Sigmoid colon (tissue), 7 donors: Measurements from ENCODE around the gene RPP25L. TPM values are rescaled to one million over a fixed set of nuclear protein-coding genes. Genes with fewer than 3 reads are reported as not detected.

ENCODE experiments used
- DNase-seq: peaks from one replicate; pipeline ENCODE4 v3.0.0-alpha.2; 2019
- H3K27ac ChIP-seq, 4 donors: fragments of 200-600 bp; sonication (generic); one replicate each; pipeline ENCODE4 v1.5.1; 2016 to 2019; ENCODE audit warnings: mild to moderate bottlenecking in 1 of 4
- H3K27me3 ChIP-seq, 3 donors: fragments of 200-600 bp; sonication (generic); one replicate each; pipeline ENCODE4 v1.5.1; 2019; ENCODE audit warnings: mild to moderate bottlenecking in 1 of 3
- H3K36me3 ChIP-seq, 4 donors: fragments of 200-600 bp; sonication (generic); one replicate each; pipeline ENCODE4 v1.5.1; 2016 to 2019
- H3K4me1 ChIP-seq, 4 donors: fragments of 200-600 bp; sonication (generic); one replicate each; pipeline ENCODE4 v1.5.1; 2017 to 2019
- H3K4me3 ChIP-seq, 4 donors: fragments of 200-600 bp; sonication (generic); one replicate each; pipeline ENCODE4 v1.5.1; 2017 to 2019; ENCODE audit warnings: mild to moderate bottlenecking in 2 of 4, moderate library complexity in 1 of 4
- H3K9me3 ChIP-seq, 4 donors: fragments of 200-600 bp in 3 of 4; sonication (generic) in 3 of 4; one replicate each; pipeline versions ENCODE4 v1.5.1 to v1.6.1; 2013 to 2019
- CTCF ChIP-seq, 4 experiments: fragments of 450-650 bp in 3 of 4; fragments of 200-600 bp in 1 of 4; IDR thresholded peaks; one replicate each; pipeline ENCODE4 v1.5.1; 2016 to 2019; ENCODE audit warnings: antibody characterized with exemption in 4 of 4, mild to moderate bottlenecking in 3 of 4, moderate library complexity in 2 of 4
- EP300 ChIP-seq, 4 donors: sonication (generic); formaldehyde crosslinking; IDR thresholded peaks; one replicate each; pipeline ENCODE4 v1.6.1; 2017; ENCODE audit warnings: antibody characterized with exemption in 4 of 4
- POLR2A ChIP-seq, 2 donors: fragments of 450-650 bp; IDR thresholded peaks; one replicate each; pipeline ENCODE4 v1.6.1; 2016; ENCODE audit warnings: antibody characterized with exemption in 2 of 2, mild to moderate bottlenecking in 2 of 2, moderate library complexity in 2 of 2
- POLR2AphosphoS5 ChIP-seq, 4 donors: sonication (generic); formaldehyde crosslinking; IDR thresholded peaks; one replicate each; pipeline ENCODE4 v1.6.1; 2017; ENCODE audit warnings: antibody characterized with exemption in 4 of 4
- WGBS, 2 donors: extraction: QIAGEN DNeasy Blood & Tissue Kit; methylation state at CpG; one replicate each; pipeline ENCODE4 v1.1.7; 2013; 5-methylcytosine and 5-hydroxymethylcytosine counted together
- intact Hi-C: fragments of 100-400 bp; cut with DNase I; formaldehyde crosslinking; loops from one replicate; pipeline ENCODE4 v1.15.1; 2023
- polyA plus RNA-seq, 3 donors: library from polyadenylated mRNA; stranded (reverse); fragments of 200-250 nt; gene quantifications; one replicate each; pipeline ENCODE4 v1.2.3, GENCODE V29; 2013
- total RNA-seq, 4 donors: library from RNA; depleted of rRNA; stranded (reverse); fragments of >200 nt; gene quantifications; one replicate each; pipeline ENCODE4 v1.1.0, GENCODE V29; 2016
- donor health status: healthy with polysubstance abuse.
- donor health status: Bipolar disorder and iron deficiency.
- donor health status: healthy.

The RPP25L gene
- total and polyA plus RNA-seq, 7 donors, result 23.3 to 72.1 (median 44.3) TPM

- H3K4me1 ChIP-seq, result peaks cover 0 to 80% (median 69%) of the 10 kb centered on the region in 4 donors
- H3K27me3 ChIP-seq, result no peaks in the 10 kb centered on the region
- peak; percentile 97 for DNase-seq
- intact Hi-C loops, result loop anchor here (5.0 kb wide), 1 partner anchor 340 kb away; no protein-coding TSS in a partner anchor
- peak in 1 of 2 donors; percentile 47 for TF ChIP-seq POLR2A (IDR thresholded peaks at IDR 0.05)
- peak; percentile 41 to 84 (median 74) for TF ChIP-seq POLR2AphosphoS5 (IDR thresholded peaks at IDR 0.05)
- no peak for TF ChIP-seq CTCF (IDR thresholded peaks at IDR 0.05)
- WGBS, 2 donors, result 6 to 28% methylated on average over 24 of the region's 24 CpGs
- H3K4me3 ChIP-seq, result peak within 1 kb of the TSS; percentile 43 to 56 (median 50)
- H3K9me3 ChIP-seq, result no peaks in the 10 kb centered on the region
- H3K27ac ChIP-seq, result peak within 1 kb of the TSS; percentile 83 to 91 (median 88)
- peaks cover 5 to 29% (median 14%) of the 10 kb centered on the region in 4 donors for H3K36me3 ChIP-seq
Measured at GRCh38 chr9:34651876-34652601, 40.1 kb upstream of the RPP25L start, which contains the start of gene IL11RA. Gene IL11RA, plus strand, starts transcription at chr9:34652185. Its CDS starts 3,033 bp downstream, at chr9:34655218.

- Histone ChIP-seq H3K36me3 (peaks cover 5 to 29% (median 14%) of the 10 kb centered on the region in 4 donors), H3K27me3 (no peaks in the 10 kb centered on the region), H3K4me3 (peak overlapping the region; percentile 43 to 56 (median 50)), H3K9me3 (no peaks in the 10 kb centered on the region), H3K27ac (peak overlapping the region; percentile 83 to 91 (median 88)), H3K4me1 (peaks cover 0 to 80% (median 70%) of the 10 kb centered on the region in 4 donors)
- peak; percentile 81 for DNase-seq
- intact Hi-C loops, result loop anchor here (5.0 kb wide), 1 partner anchor 341 kb away; no protein-coding TSS in a partner anchor
- WGBS, 2 donors, result 42 to 66% methylated on average over 4 of the region's 4 CpGs
- no peak for TF ChIP-seq CTCF (IDR thresholded peaks at IDR 0.05)
- no peak for TF ChIP-seq EP300 (IDR thresholded peaks at IDR 0.05)
- no peak for TF ChIP-seq POLR2AphosphoS5 (IDR thresholded peaks at IDR 0.05)
- no peak for TF ChIP-seq POLR2A (IDR thresholded peaks at IDR 0.05)
Measured at GRCh38 chr9:34651321-34651720, 39.4 kb upstream of the RPP25L start.

DNA sequence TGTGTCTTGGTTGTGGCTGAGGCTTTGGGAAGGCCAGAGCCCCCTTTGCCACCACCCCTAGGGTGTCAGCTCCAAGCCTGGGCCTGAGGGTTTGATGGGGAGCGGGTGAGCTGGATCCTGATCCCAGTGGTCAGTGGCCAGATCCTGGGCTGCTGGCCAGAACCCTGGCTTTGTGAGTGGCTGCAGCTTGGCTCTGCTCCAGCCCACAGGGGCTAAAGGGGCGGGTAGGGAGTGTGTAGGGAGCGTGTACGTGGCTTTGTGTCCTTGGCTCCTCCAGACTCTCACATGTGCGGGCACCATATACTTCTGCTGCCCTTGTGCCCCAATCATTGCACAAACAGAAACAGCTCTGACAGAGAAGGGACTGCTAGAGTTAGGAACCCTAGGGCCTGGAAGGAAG lies 38.9 kb upstream of the RPP25L start:
- Histone ChIP-seq H3K4me1 (peaks cover 0 to 80% (median 75%) of the 10 kb centered on the region in 4 donors), H3K27me3 (no peaks in the 10 kb centered on the region), H3K27ac (peak overlapping the region; percentile 83 to 91 (median 88)), H3K9me3 (no peaks in the 10 kb centered on the region), H3K36me3 (peaks cover 5 to 29% (median 14%) of the 10 kb centered on the region in 4 donors), H3K4me3 (no peak overlapping the region)
- no peak for DNase-seq
- intact Hi-C loops, result loop anchor here (5.0 kb wide), 1 partner anchor 341 kb away; no protein-coding TSS in a partner anchor
- 86 to 87% methylated on average over 5 of the region's 5 CpGs for WGBS, 2 donors
- no peak for TF ChIP-seq EP300 (IDR thresholded peaks at IDR 0.05)
- no peak for TF ChIP-seq POLR2AphosphoS5 (IDR thresholded peaks at IDR 0.05)

GRCh38 chr9:34648673-34649072 lies 36.8 kb upstream of the RPP25L start:
- H3K4me1 ChIP-seq, result peaks cover 0 to 59% (median 55%) of the 10 kb centered on the region in 4 donors
- H3K9me3 ChIP-seq, result no peaks in the 10 kb centered on the region
- H3K36me3 ChIP-seq, result peaks cover 5 to 29% (median 14%) of the 10 kb centered on the region in 4 donors
- H3K4me3 ChIP-seq, result no peak overlapping the region
- 95 to 97% methylated on average over 8 of the region's 8 CpGs for WGBS, 2 donors
- no peak for TF ChIP-seq CTCF (IDR thresholded peaks at IDR 0.05)
- TF ChIP-seq POLR2A (IDR thresholded peaks at IDR 0.05), result no peak
- TF ChIP-seq EP300 (IDR thresholded peaks at IDR 0.05), result no peak
- no peak for TF ChIP-seq POLR2AphosphoS5 (IDR thresholded peaks at IDR 0.05)
- no peak for DNase-seq
- H3K27me3 ChIP-seq, result no peaks in the 10 kb centered on the region
- peak overlapping the region in 3 of 4 donors; percentile 83 to 90 (median 89) for H3K27ac ChIP-seq
- intact Hi-C loops, result loop anchor here (5.0 kb wide), 1 partner anchor 54 kb away; no protein-coding TSS in a partner anchor

GRCh38 chr9:34647651-34648050 lies 35.8 kb upstream of the RPP25L start:
- peaks cover 0 to 48% (median 45%) of the 10 kb centered on the region in 4 donors for H3K4me1 ChIP-seq
- H3K4me3 ChIP-seq, result peak overlapping the region; percentile 50 to 81 (median 59)
- H3K27ac ChIP-seq, result peak overlapping the region; percentile 83 to 94 (median 90)
- DNase-seq, result no peak
- no peaks in the 10 kb centered on the region for H3K9me3 ChIP-seq
- TF ChIP-seq POLR2A (IDR thresholded peaks at IDR 0.05) (no peak), CTCF (IDR thresholded peaks at IDR 0.05) (no peak)
- H3K27me3 ChIP-seq, result no peaks in the 10 kb centered on the region
- intact Hi-C loops, result loop anchor here (5.0 kb wide), 1 partner anchor 55 kb away; no protein-coding TSS in a partner anchor
- H3K36me3 ChIP-seq, result peaks cover 5 to 29% (median 14%) of the 10 kb centered on the region in 4 donors
- 24 to 56% methylated on average over 10 of the region's 10 CpGs for WGBS, 2 donors
